Parathyroid adenoma (tissue), 2 donors: ENCODE results near the gene COL11A2.

Experiments used
- H2AFZ ChIP-seq: fragments of 300-600 bp; sonication (generic); one replicate; pipeline ENCODE4 v1.7.0; 2017; ENCODE audit warnings: antibody characterized with exemption, mild to moderate bottlenecking
- H3K27ac ChIP-seq: fragments of 300-600 bp; sonication (generic); one replicate; pipeline ENCODE4 v1.7.0; 2017
- H3K27me3 ChIP-seq: fragments of 300-600 bp; sonication (generic); one replicate; pipeline ENCODE4 v1.7.0; 2017; ENCODE audit warnings: low read length; ENCODE audit not compliant: control insufficient read depth, insufficient read depth
- H3K36me3 ChIP-seq: fragments of 300-600 bp; sonication (generic); one replicate; pipeline ENCODE4 v1.7.0; 2017; ENCODE audit warnings: low read length; ENCODE audit not compliant: control insufficient read depth, insufficient read depth
- H3K4me1 ChIP-seq: fragments of 300-600 bp; sonication (generic); one replicate; pipeline ENCODE4 v1.7.0; 2017; ENCODE audit warnings: control low read depth
- H3K4me2 ChIP-seq: fragments of 300-600 bp; sonication (generic); one replicate; pipeline ENCODE4 v1.7.0; 2017; ENCODE audit warnings: low read length
- H3K4me3 ChIP-seq: fragments of 300-600 bp; sonication (generic); one replicate; pipeline ENCODE4 v1.7.0; 2017; ENCODE audit warnings: low read depth, low read length
- H3K79me2 ChIP-seq: fragments of 300-600 bp; sonication (generic); one replicate; pipeline ENCODE4 v1.7.0; 2017; ENCODE audit warnings: control low read depth
- H3K9ac ChIP-seq: fragments of 300-600 bp; sonication (generic); one replicate; pipeline ENCODE4 v1.7.0; 2017; ENCODE audit warnings: mild to moderate bottlenecking
- H3K9me3 ChIP-seq: fragments of 300-600 bp; sonication (generic); one replicate; pipeline ENCODE4 v1.7.0; 2017; ENCODE audit warnings: low read length; ENCODE audit not compliant: control insufficient read depth
- TF ChIP-seq, protein P1 (sequence below): fragments of 300-600 bp; sonication (generic); IDR thresholded peaks from one replicate; pipeline ENCODE4 v1.7.0; 2017; ENCODE audit warnings: antibody characterized with exemption, mild to moderate bottlenecking
- donor health status: primary hyperparathyroidism.

Gene COL11A2

DNA sequence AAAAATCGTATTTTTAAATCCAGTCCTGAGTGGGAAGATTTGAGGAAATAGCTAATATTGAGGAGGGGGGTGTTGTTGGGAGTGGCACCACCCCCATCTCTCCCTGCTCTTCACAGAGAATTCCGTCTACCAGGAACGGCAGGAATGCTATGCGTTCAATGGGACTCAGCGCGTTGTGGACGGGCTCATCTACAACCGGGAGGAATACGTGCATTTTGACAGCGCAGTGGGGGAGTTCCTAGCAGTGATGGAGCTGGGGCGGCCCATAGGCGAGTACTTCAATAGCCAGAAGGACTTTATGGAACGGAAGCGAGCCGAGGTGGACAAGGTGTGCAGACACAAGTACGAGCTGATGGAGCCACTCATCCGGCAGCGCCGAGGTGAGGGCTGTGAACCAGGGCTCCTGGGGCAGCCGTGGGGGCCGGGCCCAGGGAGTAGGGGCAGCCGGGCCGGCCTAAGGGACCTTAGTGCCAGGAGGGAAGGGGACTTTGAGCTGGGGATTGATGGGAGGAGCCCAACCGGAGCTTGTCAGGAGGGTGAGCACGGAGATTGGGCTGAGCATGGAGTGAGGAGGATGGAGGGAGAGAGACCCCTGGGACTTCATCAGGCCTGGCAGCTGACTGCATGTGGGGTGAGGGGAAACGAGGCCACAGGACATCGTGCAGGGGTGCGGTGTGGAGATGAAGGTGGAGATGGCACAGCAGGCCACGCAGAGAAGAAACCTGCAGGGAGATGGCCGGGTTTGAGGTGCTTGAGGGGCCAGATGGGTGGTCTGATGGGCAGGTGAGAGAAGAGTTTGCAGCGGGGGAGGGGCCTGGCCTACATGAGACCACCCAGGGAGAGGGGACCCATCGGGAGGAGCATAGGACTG lies 75.2 kb downstream of the COL11A2 start:
- Histone ChIP-seq H3K79me2 (no peaks in the 10 kb centered on the region), H3K27ac (no peak overlapping the region), H3K4me3 (no peak overlapping the region), H3K27me3 (no peaks in the 10 kb centered on the region), H2AFZ (peak overlapping the region; percentile 63), H3K36me3 (no peaks in the 10 kb centered on the region), H3K4me2 (no peak overlapping the region), H3K4me1 (peaks cover 3% of the 10 kb centered on the region), H3K9me3 (no peaks in the 10 kb centered on the region), H3K9ac (no peak overlapping the region)
- TF ChIP-seq, protein P1, sequence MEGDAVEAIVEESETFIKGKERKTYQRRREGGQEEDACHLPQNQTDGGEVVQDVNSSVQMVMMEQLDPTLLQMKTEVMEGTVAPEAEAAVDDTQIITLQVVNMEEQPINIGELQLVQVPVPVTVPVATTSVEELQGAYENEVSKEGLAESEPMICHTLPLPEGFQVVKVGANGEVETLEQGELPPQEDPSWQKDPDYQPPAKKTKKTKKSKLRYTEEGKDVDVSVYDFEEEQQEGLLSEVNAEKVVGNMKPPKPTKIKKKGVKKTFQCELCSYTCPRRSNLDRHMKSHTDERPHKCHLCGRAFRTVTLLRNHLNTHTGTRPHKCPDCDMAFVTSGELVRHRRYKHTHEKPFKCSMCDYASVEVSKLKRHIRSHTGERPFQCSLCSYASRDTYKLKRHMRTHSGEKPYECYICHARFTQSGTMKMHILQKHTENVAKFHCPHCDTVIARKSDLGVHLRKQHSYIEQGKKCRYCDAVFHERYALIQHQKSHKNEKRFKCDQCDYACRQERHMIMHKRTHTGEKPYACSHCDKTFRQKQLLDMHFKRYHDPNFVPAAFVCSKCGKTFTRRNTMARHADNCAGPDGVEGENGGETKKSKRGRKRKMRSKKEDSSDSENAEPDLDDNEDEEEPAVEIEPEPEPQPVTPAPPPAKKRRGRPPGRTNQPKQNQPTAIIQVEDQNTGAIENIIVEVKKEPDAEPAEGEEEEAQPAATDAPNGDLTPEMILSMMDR: no peak

DNA sequence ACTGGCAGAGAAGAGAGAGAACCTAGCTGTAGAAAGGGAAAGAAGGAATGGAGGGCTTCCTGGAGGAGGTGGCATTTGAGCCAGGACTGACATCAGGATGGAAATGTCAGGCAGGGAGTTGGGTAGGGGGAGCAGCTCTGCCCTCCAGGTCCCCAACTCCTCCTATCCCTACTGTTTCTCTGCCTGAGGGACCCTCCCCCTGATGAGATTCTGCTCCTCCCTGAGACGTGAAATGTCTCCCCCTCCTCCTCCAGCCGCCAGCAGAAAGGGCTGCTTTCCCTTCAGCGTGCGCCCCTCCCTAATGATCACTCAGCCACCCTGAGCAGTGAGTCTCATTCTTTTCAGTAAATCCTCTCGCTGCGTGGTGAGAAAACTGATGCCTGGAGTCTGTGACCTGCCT lies 75.8 kb downstream of the COL11A2 start:
- Histone ChIP-seq H3K9me3 (no peaks in the 10 kb centered on the region), H3K9ac (no peak overlapping the region), H3K4me3 (no peak overlapping the region), H3K27ac (no peak overlapping the region), H2AFZ (no peak overlapping the region), H3K4me1 (peaks cover 3% of the 10 kb centered on the region), H3K79me2 (no peaks in the 10 kb centered on the region), H3K27me3 (no peaks in the 10 kb centered on the region), H3K4me2 (no peak overlapping the region), H3K36me3 (no peaks in the 10 kb centered on the region)
- TF ChIP-seq, protein P1: no peak

DNA sequence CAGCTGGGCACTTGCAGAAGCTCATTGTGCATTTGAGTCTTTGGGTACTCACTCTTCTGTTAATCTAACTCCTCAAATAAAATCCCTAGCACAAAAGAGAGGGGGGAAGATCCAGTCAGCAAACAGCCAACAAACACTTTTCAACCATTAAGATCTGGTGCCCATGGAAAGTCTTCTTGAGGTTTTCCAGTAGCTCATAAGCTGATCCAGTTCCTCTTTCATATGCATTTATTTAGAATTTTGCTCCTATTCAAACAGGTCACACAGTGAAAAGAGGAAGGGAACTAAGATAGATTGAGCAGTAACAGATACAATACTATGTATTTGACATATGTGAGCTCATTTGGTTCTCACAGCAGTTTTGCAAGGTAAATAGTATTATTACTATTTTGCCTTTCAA lies 77.9 kb downstream of the COL11A2 start:
- Histone ChIP-seq H3K79me2 (no peaks in the 10 kb centered on the region), H3K36me3 (no peaks in the 10 kb centered on the region), H2AFZ (no peak overlapping the region), H3K4me1 (peaks cover 3% of the 10 kb centered on the region), H3K27me3 (no peaks in the 10 kb centered on the region), H3K27ac (no peak overlapping the region), H3K4me2 (no peak overlapping the region), H3K9ac (no peak overlapping the region), H3K9me3 (no peaks in the 10 kb centered on the region), H3K4me3 (no peak overlapping the region)
- TF ChIP-seq, protein P1: no peak

DNA sequence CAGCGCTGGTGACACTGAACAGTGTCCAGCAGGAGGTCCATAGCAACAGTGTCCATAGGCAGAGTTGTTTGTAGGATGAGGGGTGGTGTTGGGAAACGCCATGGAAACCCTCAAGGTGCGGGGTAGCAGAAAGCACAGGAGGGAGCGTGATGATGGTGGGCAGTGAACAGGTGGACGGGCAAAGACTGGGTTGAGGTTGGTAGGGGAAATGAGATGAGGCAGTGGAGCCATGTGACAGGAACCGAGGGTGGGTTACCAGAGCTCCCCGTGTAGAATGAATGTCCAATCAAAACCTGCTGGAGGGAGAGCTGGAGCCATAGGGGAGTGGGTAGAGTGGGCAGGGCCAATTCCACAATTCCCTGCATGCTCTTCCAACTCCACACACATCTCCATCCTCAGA lies 78.5 kb downstream of the COL11A2 start:
- H3K9me3 ChIP-seq: no peaks in the 10 kb centered on the region
- no peaks in the 10 kb centered on the region for H3K27me3 ChIP-seq
- no peak overlapping the region for H2AFZ ChIP-seq
- H3K4me3 ChIP-seq: no peak overlapping the region
- no peak overlapping the region for H3K9ac ChIP-seq
- H3K27ac ChIP-seq: no peak overlapping the region
- H3K4me2 ChIP-seq: no peak overlapping the region
- no peaks in the 10 kb centered on the region for H3K36me3 ChIP-seq
- H3K79me2 ChIP-seq: no peaks in the 10 kb centered on the region
- peaks cover 3% of the 10 kb centered on the region for H3K4me1 ChIP-seq
- TF ChIP-seq, protein P1: no peak
